ENCODE results near the gene PRKCB. TPM values are rescaled to one million over a fixed set of nuclear protein-coding genes. Genes with fewer than 3 reads are reported as not detected.

PRKCB gene
- polyA plus RNA-seq, 5 donors = 45.5 to 65.5 (median 56.3) TPM

DNA sequence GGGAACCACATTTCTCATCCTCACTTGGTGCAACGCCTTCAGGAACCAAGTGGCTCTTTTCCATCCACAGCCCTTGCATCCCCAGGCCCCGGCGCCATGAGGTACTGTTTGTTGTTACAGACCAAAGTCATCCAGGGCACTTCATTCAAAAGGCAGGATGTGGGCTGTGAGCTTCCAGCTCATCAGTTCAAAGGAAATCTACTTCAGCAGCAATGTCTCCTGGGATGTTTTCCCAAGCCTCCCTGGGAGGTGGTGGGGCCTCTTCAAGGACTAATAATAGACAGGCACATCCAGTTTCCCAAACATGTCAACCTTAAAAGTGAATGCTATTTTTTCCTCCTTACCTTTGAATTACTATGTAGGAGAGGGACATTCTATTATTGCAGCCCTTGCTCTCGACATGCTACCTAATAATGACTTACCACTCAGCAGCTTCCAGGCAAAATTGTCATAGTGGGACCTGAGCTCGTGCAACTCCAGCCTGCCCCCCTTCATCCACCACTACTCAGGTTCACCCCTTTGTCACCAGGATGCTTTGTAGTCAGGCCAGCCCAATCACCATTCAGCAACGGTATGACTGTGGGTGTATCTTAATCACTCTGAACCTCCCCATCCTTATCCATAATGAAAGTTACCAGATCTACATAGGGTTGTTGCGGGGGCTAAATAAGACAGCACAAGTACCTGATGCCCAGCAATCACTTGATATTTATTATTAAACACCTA lies 1.7 kb upstream of the PRKCB start:
- DNase-seq = peak; percentile 57 to 64

DNA sequence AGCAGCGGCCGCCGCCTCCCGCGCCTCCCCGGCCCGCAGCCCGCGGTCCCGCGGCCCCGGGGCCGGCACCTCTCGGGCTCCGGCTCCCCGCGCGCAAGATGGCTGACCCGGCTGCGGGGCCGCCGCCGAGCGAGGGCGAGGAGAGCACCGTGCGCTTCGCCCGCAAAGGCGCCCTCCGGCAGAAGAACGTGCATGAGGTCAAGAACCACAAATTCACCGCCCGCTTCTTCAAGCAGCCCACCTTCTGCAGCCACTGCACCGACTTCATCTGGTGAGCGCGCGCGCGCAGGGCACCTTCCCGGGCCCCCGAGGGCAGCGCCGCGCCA lies 258 bp downstream of the PRKCB start:
- no peak for DNase-seq

DNA sequence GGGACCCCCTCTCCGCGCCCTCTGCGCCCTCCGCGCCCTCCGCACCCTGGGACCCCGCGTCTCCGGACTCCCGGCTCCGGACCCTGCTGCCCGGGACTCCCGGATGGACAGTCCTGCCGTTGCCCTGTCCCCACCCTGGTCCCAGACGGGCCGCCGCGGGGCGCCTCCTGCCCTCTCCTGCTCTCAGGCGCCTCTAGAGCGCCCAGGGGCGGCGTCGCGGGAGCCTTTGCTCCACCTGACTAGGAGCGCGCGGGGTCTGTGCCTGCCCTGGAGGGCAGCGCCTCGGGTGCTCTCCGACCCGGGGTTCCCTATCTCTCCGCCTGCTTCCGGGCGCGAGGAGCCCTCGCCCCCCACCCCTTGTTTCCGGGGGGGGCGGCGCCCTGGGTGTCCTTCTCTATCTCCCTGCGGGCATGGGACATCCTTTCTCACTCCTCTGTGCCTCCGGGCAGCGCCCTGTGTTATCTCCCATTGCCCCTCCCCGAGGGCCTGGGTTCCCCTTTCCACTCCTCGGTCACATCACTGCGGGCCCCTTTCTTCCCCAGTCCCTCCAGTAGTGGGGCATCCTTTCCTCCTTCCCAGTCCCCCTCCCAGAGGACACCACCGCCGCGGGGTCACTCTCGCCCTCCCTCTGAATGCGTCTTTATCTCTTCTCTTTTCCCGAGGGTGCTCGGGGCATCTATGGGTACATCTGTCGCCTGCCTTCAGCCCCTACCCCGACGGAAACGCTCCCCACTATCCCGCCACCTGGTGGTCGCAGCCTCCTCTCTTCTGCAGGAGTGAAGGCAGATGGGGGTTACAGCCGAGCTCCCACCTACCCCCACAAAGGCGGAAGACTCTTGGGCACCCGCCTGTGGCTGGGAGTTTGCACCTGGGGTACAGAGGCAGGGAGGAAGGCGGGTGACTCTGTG lies 875 bp downstream of the PRKCB start:
- no peak for DNase-seq

DNA sequence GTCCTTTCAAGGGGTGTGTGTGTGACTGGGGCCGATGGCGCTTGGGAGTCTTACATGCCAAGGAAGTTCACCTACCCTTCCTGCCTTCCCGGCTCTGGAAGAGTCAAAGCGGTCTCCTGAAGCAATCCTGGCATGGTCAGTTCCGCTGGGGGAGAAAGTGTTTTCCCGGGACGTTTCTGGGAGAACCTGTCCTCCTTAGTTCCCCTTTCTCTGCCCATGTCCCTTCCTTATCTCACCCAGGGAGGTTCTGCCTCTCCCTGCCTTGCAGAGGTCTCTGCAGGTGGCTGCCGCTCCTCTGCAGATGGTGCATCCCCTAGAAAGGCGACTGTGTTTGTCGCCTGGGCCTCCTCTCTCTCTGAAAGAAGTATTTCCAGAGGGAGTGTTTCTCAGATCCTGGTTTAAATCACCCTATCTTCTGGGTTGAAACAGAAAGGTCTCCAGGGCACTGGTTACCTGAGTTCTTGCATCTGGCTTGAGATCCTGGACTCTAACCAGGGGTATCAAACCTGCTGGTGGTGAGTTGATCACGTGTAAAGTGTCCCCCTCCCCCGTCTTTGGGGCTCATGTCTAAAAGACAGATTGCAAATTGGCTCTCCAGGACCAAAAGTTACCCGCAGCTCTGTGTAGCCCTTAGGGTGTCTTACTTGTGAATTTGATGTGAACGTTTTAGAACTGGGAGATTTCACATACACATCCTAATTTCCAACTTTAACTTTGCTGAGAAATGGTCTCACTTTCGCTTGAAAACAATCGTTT lies 1.9 kb downstream of the PRKCB start:
- no peak for DNase-seq

DNA sequence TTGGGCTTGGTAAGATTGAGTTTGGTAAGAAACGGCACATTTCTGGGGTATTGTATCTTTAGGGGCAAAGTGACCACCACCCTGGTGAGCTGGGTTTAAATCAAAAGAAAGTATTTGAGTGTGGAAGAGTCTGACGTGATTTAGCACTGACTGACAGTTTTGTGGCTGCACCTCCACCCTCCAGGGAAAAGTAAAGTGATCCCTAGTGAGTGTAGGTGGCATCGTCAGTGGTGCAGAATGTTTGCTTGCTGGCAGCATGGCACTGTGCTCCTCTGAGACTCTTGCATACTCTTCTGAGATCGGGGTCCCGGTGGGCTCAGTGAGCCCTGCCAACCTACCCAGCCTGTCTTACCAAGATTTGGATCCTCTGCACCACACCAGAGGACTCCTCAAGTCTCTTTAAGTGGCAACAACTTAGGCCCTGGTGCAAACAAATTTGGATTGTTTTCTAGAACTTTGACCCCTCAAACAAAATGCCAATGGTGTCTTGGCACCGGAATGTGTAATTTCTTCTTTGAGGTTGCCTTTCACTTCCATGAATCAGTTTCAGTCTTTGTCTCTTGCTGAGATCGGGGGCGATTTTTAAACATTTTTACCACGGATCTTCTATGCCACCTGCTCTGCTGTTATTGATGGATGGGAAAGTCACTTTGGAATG lies 2.8 kb downstream of the PRKCB start:
- DNase-seq = no peak

DNA sequence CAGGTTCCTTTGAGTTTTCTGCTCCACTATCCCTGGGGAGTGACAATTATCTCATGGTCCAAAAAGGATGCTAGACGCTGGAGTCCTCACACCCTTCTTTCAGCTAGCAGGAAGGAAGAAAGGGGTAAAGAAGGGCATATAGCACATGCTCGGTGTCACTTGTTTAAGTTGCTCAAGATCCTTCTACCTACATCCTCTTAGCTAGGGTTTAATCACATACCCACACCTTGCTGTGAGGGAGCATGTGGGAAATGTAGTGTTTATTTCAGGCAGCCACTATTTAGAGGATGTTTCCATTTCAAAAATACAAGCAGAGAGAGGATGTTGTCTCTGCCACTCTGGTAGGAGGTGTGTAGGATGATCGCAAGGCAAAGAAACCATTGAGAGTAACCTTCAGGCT lies 4.5 kb downstream of the PRKCB start:
- DNase-seq = no peak

DNA sequence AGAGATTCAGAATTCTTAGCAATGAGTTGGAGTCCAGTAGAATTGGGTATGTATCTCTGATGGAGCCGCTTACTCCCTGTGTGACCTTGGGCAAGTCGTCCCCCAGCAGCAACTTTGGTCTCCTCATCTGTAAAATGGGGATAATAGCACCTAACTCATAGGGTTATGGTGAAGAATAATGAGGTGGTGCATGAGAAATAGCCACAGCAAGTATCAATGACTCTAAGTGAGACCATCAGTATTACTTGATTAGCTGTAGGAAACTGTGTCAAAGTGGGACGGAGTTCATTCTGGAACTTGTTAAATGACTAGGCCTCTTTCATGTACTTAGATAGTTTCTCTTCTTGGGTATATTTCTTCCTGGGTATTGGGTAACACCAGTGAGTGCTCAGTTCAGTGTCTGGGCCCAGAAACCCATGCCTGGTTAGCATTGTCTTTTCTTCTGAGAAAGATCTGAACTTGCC lies 6.4 kb downstream of the PRKCB start:
- DNase-seq = no peak

DNA sequence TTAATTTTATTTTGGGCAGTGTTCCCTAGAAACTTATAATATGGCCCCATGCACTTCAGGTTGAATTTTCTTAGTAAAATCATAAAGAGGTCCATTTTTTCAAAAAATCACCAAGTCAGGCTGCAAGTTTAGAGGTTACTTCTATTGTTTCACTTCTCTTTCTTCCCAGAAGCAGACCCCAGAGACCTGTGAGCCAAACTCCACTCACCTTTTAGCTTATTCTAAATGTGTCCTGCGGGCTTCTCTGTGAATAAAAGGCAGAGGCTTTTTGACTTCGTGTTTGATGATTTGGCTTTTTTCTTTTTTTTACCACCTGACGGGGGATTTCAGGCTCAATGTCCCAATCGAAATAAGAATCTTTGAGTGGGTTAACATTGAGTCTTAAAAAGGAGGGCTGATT lies 7.4 kb downstream of the PRKCB start:
- DNase-seq = no peak

DNA sequence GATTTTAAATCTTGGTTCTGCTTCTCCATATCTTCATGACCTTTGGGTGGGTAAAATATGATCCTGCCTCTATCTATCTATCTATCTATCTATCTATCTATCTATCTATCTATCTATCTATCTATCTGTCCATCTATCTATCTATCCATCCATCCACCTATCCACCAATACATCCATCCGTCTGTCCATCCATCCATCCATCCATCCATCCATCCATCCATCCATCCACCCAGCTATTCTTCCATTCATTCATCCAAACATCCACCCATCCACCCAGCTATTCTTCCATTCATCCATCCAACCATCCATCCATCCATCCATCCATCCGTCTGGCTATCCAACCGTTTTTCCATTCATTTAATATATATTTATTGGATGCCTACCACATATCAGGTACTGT lies 11.5 kb downstream of the PRKCB start:
- DNase-seq = no peak

DNA sequence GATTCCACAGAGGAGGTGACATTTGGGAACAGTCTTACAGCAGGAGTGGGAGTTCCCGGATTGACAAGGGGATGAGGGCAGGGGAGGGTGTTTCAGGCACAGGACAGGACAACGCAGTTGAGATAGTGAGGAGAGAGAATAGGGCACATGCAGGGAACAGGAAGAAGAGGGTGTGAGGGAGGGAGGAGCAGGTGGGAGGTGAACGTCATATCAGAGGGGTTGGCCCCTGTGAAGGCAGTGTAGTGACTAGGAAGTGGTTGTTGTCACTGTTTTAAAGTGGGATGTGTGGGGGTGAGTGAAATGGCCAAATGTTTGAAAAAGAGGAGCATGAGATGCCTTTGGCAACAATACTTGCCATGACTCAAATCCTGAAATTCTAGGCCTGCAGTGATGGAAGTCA lies 12.2 kb downstream of the PRKCB start:
- no peak for DNase-seq

DNA sequence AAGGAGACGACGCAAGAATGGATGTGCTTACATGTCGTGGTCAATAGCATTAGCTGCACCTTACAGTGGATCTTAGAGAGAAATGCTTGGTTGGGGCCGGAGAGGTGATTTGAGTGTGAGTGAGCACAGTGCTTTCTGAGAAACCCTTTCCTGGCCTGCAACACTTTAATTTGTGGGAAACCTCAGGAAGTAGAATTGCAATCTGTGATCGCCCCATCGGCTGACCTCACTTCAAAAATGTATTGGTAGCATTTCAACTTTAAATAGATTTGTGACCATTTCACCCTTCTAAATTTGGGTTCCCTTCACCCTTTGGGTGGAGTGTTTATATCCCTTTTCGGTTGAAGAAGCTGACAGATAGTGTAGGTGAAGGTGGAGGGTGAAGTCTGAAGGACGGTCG lies 13.2 kb downstream of the PRKCB start:
- DNase-seq = no peak

DNA sequence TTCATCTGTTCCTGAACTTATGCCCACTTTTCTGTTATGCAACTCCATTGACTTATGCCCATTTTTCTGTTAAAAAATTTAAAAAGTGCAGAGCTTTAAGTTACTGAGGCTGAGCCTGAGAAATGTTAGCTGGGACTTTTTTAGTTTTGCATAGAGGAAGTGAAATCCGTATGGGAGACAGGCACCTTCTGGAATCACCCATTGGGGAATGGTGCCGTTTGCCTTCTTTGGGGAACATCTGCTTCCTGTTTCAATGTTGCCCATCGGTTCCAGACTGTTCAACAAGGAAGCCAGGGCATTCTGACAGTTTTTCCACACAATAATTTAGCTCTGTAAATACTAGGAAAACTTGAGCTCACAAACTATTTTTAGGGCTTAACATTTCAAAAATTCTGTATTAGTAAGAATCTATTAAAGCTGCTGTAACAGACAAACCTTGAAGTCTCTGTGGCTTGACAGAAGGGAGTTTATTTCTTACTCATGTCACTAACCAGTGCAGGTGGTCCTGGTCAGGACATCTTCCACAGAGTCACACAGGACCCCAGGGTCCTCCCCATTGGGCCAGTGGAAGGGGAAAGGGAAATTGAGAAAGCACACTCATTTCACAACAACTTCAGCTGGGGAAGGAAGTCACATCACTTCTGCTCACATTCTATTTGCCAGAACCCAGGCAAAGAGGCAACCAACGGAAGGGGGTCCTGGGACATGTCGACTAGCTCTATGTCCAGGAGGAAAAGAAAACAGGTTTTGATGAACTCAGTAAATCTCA lies 17.2 kb downstream of the PRKCB start:
- DNase-seq = no peak

DNA sequence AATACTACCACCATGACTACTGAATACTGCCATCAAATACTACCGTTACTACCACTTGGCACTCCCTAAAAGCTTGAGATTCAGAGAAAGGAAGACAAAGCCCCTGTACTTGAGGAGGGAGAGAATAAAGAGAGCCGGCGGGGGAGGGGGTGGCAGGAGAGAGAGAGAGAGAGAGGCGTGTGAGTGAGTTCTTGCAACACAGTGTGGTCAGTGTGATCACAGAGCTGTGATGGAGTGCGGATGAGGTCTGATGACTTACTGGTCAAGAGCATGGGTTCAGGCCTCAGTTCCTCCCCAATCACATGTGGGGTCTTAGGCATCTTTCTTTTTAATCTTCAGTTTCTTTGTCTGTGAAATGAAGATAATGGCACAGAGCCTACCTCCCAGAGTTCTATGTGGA lies 19.2 kb downstream of the PRKCB start:
- DNase-seq = no peak

DNA sequence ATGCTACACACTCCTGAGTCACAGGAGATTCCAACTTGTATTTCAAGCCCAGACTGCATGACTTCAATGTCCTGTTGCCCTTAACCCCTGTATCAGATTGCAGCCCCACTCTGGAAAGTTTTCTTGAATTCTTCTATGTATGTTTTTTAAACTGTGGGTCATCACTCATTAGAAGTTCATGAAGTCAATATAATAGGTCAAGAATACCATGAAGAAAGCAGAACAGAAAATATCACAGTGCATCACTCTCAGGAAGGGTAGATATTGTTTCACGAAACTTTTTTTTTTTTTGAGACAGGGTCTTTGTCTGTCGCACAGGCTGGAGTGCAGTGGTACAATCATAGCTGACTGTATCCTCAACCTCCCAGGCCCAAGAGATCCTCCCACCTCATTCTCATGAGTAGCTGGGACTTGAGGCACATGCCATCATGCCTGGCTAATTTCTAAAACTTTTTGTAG lies 20.5 kb downstream of the PRKCB start:
- DNase-seq = no peak

DNA sequence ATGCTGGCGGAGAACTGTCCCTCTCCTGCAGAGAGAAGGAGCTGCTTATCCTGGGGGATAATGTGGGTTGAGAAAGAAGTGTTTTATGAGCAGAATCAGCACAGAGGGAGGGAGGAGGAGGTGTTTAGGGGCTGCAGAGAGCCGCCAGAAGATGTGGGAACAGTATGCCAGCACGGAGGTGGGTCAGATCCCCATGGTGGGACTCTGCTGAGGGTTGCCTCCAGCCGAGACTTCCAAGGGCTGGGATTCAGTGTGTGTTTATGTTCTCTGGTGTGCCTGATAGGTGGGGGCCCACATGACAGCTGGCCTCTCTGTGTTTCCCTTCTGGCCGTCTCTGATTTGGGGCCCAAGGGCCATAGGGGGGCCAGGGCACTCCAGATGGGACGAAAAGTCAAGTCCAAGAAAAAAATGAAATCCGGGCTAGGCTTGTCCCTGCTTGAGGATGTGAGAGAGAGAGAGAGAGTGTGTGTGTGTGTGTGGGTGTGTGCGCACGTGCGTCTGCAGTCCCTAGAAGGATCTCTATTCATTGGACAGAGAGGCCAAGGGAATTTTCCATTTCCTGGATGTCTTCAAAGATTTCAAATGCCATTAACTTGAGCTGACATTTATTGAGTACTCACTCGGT lies 21.6 kb downstream of the PRKCB start:
- DNase-seq = peak; percentile 89 to 95

DNA sequence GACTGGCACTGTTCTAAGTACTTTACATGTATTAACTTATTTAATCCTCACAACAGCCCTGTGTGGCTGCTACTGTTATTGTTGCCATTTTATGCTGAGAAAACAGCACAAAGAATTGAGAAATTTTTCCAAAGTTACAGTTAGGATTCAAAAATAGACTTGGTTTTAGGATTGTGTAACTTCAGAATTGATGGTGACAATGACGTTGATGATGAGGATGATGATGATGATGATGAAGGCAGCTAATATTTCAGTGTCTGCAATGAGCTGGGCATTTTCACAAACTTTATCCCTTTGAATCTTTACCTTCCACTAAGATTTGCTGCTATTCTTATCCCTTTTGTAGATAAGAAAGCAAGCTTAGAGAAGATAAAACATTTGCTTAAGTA lies 22.1 kb downstream of the PRKCB start:
- no peak for DNase-seq

DNA sequence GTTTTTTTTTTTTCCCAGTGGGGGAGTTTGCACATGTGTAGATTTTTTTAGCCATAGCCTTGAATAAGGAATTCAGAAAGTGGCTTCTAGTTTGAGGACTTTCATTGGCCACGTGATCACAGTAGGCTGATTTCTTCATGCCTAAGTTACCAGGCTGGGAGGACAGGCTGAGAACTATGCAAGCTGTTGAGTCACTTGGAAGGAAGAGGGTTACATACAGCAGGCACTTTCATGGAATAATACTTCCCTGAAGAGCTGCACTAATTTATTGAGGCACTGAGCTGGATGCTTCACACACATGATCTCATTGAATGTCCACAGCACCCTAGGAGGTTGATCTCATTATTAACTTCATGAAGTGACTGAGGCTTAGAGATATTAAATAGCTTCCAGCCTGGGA lies 22.8 kb downstream of the PRKCB start:
- no peak for DNase-seq

DNA sequence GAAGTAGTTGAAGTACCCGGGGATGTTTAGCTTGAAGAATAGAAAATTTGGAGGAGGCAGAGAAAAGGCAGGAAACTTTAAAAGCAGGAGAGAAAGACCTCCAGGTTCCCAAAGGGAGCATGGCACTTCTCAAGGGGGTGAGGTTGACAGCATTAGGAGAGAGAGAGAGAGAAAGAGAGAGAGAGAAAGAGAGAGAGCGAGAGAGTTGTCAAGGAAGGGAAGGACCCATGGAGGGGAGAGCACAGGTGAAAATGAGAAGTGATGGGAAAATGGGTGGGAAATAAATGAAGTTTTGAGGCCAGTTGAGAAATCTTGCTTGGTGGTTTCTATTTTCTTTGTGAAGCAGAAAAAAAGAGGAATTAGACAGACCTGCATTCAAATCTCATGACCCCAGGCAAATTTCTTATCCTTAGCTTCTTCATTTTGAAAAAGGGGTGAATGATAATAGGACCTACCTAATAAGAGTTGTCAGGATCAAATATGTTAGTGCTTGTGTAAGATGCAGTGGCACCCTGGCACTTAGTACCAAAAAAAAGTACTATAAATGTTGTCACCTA lies 24.0 kb downstream of the PRKCB start:
- no peak for DNase-seq

DNA sequence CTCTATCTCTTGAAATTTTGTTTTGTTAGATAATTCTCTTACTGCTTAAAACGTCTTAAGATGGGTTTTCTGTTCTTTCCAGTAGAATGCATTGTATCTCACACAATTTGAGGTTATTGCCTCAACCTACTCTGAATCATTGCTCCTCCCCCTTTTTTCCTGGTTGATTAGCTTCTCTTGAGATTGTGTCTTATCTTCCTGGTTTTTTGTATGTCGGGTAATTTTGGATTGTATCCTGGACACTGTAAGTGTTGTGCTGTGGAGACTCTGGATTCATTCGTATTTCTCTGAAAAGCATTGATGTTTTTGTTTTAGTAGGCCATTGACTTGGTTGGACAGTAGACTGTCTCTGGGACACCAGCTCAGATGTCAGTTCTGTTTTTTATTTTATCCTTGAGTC lies 26.1 kb downstream of the PRKCB start:
- DNase-seq = no peak

DNA sequence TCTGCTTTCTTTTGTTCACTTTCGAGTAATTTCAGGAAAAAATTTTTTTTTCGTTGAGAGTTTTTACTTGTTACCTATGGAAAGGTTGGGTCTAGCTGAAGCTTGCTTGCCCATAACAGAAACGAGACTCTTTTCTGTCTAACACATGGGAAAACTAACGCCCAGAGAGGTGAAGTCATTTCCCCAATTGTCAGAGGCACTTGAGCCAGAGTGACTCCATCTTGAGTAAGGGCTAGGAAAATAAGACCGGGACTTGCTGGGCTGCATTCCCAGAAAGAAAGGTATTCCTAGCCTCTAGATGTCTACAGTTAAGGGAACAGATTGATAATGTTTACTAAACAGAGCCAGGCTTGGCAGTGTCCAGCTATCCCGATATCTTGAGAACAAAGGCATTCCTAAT lies 26.8 kb downstream of the PRKCB start:
- DNase-seq = no peak

Measured in right lung (tissue), 5 donors.